ENCODE measurements around the gene RAD50.

DNA sequence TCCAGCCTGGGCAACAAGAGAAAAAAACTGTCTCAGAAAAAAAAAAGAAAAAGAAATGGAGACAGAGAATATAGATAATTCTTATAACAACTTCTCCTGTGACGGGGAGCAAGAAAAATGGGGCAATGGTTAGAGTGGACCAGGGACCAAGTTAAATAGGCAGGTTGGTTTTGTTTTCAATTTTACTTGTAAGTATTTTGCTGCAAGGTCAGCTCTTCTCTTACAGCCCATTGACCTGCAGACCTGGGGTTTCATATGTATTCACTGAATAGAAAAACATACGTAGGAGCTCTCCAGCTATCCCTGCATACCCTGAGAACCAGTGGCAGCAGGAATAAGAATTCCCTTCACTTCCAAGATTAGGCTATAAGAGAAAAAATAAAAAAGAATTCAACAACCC lies 72.0 kb downstream of the RAD50 start:
- TF ChIP-seq POLR2A (IDR thresholded peaks at IDR 0.05): no peak
- TF ChIP-seq, protein P1, sequence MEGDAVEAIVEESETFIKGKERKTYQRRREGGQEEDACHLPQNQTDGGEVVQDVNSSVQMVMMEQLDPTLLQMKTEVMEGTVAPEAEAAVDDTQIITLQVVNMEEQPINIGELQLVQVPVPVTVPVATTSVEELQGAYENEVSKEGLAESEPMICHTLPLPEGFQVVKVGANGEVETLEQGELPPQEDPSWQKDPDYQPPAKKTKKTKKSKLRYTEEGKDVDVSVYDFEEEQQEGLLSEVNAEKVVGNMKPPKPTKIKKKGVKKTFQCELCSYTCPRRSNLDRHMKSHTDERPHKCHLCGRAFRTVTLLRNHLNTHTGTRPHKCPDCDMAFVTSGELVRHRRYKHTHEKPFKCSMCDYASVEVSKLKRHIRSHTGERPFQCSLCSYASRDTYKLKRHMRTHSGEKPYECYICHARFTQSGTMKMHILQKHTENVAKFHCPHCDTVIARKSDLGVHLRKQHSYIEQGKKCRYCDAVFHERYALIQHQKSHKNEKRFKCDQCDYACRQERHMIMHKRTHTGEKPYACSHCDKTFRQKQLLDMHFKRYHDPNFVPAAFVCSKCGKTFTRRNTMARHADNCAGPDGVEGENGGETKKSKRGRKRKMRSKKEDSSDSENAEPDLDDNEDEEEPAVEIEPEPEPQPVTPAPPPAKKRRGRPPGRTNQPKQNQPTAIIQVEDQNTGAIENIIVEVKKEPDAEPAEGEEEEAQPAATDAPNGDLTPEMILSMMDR (IDR thresholded peaks at IDR 0.05): no peak
